Measurements from ENCODE around the gene CREM.
"Not testable (repeated sequence)": the region's sequence is repeated elsewhere in the genome, so short reads cannot be mapped to it uniquely, and the experiment has no call there.

CREM gene

GRCh38 chr10:35126530-35127288 is at the start of gene CREM:
TSS of gene CREM (plus strand) at chr10:35126846. CDS start at chr10:35137836, 10,990 bp downstream.
- peak; percentile 96 for DNase-seq (ENCODE audit: low spot score)

- no peak for DNase-seq (ENCODE audit: low spot score)
Observed at GRCh38 chr10:35079265-35079664, 47.4 kb upstream of the CREM start.

GRCh38 chr10:35079763-35080162 is 46.9 kb upstream of the CREM start:
- peak; percentile 70 for DNase-seq (ENCODE audit: low spot score)

- not testable (repeated sequence) for DNase-seq (ENCODE audit: low spot score)
Observed at GRCh38 chr10:35080261-35080660, 46.4 kb upstream of the CREM start.

GRCh38 chr10:35083242-35083641 is 43.4 kb upstream of the CREM start:
- no peak for DNase-seq (ENCODE audit: low spot score)

- DNase-seq (ENCODE audit: low spot score): peak; percentile 24
Observed at GRCh38 chr10:35089611-35090161, 37.0 kb upstream of the CREM start.

GRCh38 chr10:35090162-35090954 is 36.3 kb upstream of the CREM start, which contains the start of gene CUL2:
TSS of gene CUL2 (minus strand) at chr10:35090341. CDS start at chr10:35071317, 19,024 bp downstream.
- peak; percentile 94 for DNase-seq (ENCODE audit: low spot score)

- DNase-seq (ENCODE audit: low spot score): no peak
Observed at GRCh38 chr10:35091994-35092790, 34.5 kb upstream of the CREM start.

- DNase-seq (ENCODE audit: low spot score): no peak
Observed at GRCh38 chr10:35092851-35093250, 33.8 kb upstream of the CREM start.

GRCh38 chr10:35096312-35096711 is 30.3 kb upstream of the CREM start:
- no peak for DNase-seq (ENCODE audit: low spot score)

- no peak for DNase-seq (ENCODE audit: low spot score)
Observed at GRCh38 chr10:35097510-35097909, 29.1 kb upstream of the CREM start.

GRCh38 chr10:35103882-35104281 is 22.8 kb upstream of the CREM start:
- no peak for DNase-seq (ENCODE audit: low spot score)

GRCh38 chr10:35112571-35112970 is 14.1 kb upstream of the CREM start:
- DNase-seq (ENCODE audit: low spot score): no peak

GRCh38 chr10:35119378-35119777 is 7.3 kb upstream of the CREM start:
- no peak for DNase-seq (ENCODE audit: low spot score)

- no peak for DNase-seq (ENCODE audit: low spot score)
Observed at GRCh38 chr10:35124540-35124939, 2.1 kb upstream of the CREM start.

GRCh38 chr10:35126062-35126529 is 550 bp upstream of the CREM start:
- DNase-seq (ENCODE audit: low spot score): no peak

- DNase-seq (ENCODE audit: low spot score): peak; percentile 62
Observed at GRCh38 chr10:35127289-35127891, 744 bp downstream of the CREM start.

- DNase-seq (ENCODE audit: low spot score): no peak
Observed at GRCh38 chr10:35129185-35129674, 2.6 kb downstream of the CREM start.

GRCh38 chr10:35130663-35131062 is 4.0 kb downstream of the CREM start:
- no peak for DNase-seq (ENCODE audit: low spot score)

GRCh38 chr10:35132727-35133126 is 6.1 kb downstream of the CREM start:
- no peak for DNase-seq (ENCODE audit: low spot score)

GRCh38 chr10:35133586-35133985 is 6.9 kb downstream of the CREM start:
- DNase-seq (ENCODE audit: low spot score): no peak

Data from kidney tubule cell (primary cell).